ENCODE data around the gene GALNT10. TPM values are rescaled to one million over a fixed set of nuclear protein-coding genes. Genes with fewer than 3 reads are reported as not detected.

Gene GALNT10
- total and polyA plus RNA-seq, 9 of the 15 experiments (the other 6 are each of a cell fraction or from before 2014, with no cell fraction given): 4.6 to 37.1 (median 13.3) TPM

- TF ChIP-seq CUX1 (CRISPR knock-in tag; IDR thresholded peaks at IDR 0.05) (peak; percentile 87), EWSR1 (IDR thresholded peaks at IDR 0.05; ENCODE audit: borderline replicate concordance, low read depth, partially characterized antibody) (no peak), MXI1 (IDR thresholded peaks at IDR 0.05; ENCODE audit: low read depth, low read length) (peak; percentile 39; the same call in 1 of the 2 replicates), GABPB1 (CRISPR knock-in tag; IDR thresholded peaks at IDR 0.05) (no peak), ZNF785 (CRISPR knock-in tag; IDR thresholded peaks at IDR 0.05) (peak; percentile 56; the same call in 1 of the 2 replicates), CTCFL (IDR thresholded peaks at IDR 0.05; ENCODE audit: borderline replicate concordance, insufficient read depth, low read depth, low read length, poor library complexity, severe bottlenecking) (no peak), CGGBP1 (CRISPR knock-in tag; IDR thresholded peaks at IDR 0.05) (no peak), RBM34 (IDR thresholded peaks at IDR 0.05; ENCODE audit: borderline replicate concordance, insufficient read depth, low read length) (no peak), DIDO1 (tag; IDR thresholded peaks at IDR 0.05; ENCODE audit: low read depth) (no peak), RERE (CRISPR knock-in tag; IDR thresholded peaks at IDR 0.05; ENCODE audit: borderline replicate concordance) (no peak), FOXJ3 (CRISPR knock-in tag; IDR thresholded peaks at IDR 0.05) (no peak), JUN (IDR thresholded peaks at IDR 0.05; ENCODE audit: borderline replicate concordance, low read depth, low read length) (no peak), JUN (CRISPR knock-in tag; IDR thresholded peaks at IDR 0.05; ENCODE audit: borderline replicate concordance) (no peak), ZNF384 (IDR thresholded peaks at IDR 0.05; ENCODE audit: low read depth, low read length) (peak; percentile 48; the same call in 1 of the 2 replicates), ZNF239 (CRISPR knock-in tag; IDR thresholded peaks at IDR 0.05) (no peak)
Measured at GRCh38 chr5:154373729-154374179, 183.2 kb downstream of the GALNT10 start (continued).

All from K562 (cell line).